Measurements from ENCODE around the gene FAM240B. TPM values are rescaled to one million over a fixed set of nuclear protein-coding genes. Genes with fewer than 3 reads are reported as not detected.

Gene FAM240B
- total and polyA plus RNA-seq, 4 donors = not detected

- Histone ChIP-seq H3K27me3 (ENCODE audit: control insufficient read depth in 4 of 4, insufficient read depth in 4 of 4, low read length in 3 of 4) (peaks cover 0 to 2% (median 0%) of the 10 kb centered on the region in 4 donors), H3K9ac (ENCODE audit: low read depth in 1 of 2, low read length in 2 of 2) (no peak overlapping the region), H3K4me3 (ENCODE audit: low read depth in 1 of 3, low read length in 3 of 3) (no peak overlapping the region), H3K27ac (ENCODE audit: low read depth in 1 of 2, low read length in 2 of 2) (no peak overlapping the region), H3K4me1 (ENCODE audit: control insufficient read depth in 4 of 4, insufficient read depth in 4 of 4, low read length in 3 of 4) (no peaks in the 10 kb centered on the region), H3K36me3 (ENCODE audit: control insufficient read depth in 4 of 4, insufficient read depth in 3 of 4, low read depth in 1 of 4, low read length in 3 of 4) (no peaks in the 10 kb centered on the region), H3K9me3 (ENCODE audit: control insufficient read depth in 4 of 4, low read length in 3 of 4) (no peaks in the 10 kb centered on the region)
- TF ChIP-seq SP1 (IDR thresholded peaks at IDR 0.05) (no peak), ATF3 (IDR thresholded peaks at IDR 0.05) (no peak), HNF4A (conservative IDR thresholded peaks at IDR 0.05) (no peak), EGR1 (IDR thresholded peaks at IDR 0.05; ENCODE audit: low read depth in 2 of 2) (no peak)
- TF ChIP-seq, protein P1, sequence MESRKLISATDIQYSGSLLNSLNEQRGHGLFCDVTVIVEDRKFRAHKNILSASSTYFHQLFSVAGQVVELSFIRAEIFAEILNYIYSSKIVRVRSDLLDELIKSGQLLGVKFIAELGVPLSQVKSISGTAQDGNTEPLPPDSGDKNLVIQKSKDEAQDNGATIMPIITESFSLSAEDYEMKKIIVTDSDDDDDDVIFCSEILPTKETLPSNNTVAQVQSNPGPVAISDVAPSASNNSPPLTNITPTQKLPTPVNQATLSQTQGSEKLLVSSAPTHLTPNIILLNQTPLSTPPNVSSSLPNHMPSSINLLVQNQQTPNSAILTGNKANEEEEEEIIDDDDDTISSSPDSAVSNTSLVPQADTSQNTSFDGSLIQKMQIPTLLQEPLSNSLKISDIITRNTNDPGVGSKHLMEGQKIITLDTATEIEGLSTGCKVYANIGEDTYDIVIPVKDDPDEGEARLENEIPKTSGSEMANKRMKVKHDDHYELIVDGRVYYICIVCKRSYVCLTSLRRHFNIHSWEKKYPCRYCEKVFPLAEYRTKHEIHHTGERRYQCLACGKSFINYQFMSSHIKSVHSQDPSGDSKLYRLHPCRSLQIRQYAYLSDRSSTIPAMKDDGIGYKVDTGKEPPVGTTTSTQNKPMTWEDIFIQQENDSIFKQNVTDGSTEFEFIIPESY (IDR thresholded peaks at IDR 0.05) = no peak
- 40% methylated on average over 3 of the region's 3 CpGs for WGBS
- DNase-seq (ENCODE audit: low spot score) = no peak
These were observed 41.4 kb upstream of the FAM240B start for GRCh38 chr9:38761339-38761738.

GRCh38 chr9:38756702-38757101, 36.8 kb upstream of the FAM240B start:
- Histone ChIP-seq H3K4me1 (ENCODE audit: control insufficient read depth in 4 of 4, insufficient read depth in 4 of 4, low read length in 3 of 4) (no peaks in the 10 kb centered on the region), H3K27me3 (ENCODE audit: control insufficient read depth in 4 of 4, insufficient read depth in 4 of 4, low read length in 3 of 4) (peaks cover 0 to 3% (median 0%) of the 10 kb centered on the region in 4 donors), H3K36me3 (ENCODE audit: control insufficient read depth in 4 of 4, insufficient read depth in 3 of 4, low read depth in 1 of 4, low read length in 3 of 4) (no peaks in the 10 kb centered on the region), H3K9ac (ENCODE audit: low read depth in 1 of 2, low read length in 2 of 2) (no peak overlapping the region), H3K4me3 (ENCODE audit: low read depth in 1 of 3, low read length in 3 of 3) (no peak overlapping the region), H3K27ac (ENCODE audit: low read depth in 1 of 2, low read length in 2 of 2) (no peak overlapping the region), H3K9me3 (ENCODE audit: control insufficient read depth in 4 of 4, low read length in 3 of 4) (no peaks in the 10 kb centered on the region)
- DNase-seq (ENCODE audit: low spot score) = no peak
- 59% methylated on average over 1 of the region's 1 CpG for WGBS
- no peak for TF ChIP-seq ATF3 (IDR thresholded peaks at IDR 0.05)
- TF ChIP-seq, protein P1 (IDR thresholded peaks at IDR 0.05) = no peak
- TF ChIP-seq REST (IDR thresholded peaks at IDR 0.05) = no peak
- no peak for TF ChIP-seq JUND (IDR thresholded peaks at IDR 0.05)
- TF ChIP-seq RXRA (IDR thresholded peaks at IDR 0.05) = no peak
- TF ChIP-seq FOXA2 (IDR thresholded peaks at IDR 0.05) = no peak
- no peak for TF ChIP-seq YY1 (IDR thresholded peaks at IDR 0.05)
- no peak for TF ChIP-seq SP1 (IDR thresholded peaks at IDR 0.05)
- TF ChIP-seq HNF4A (conservative IDR thresholded peaks at IDR 0.05) = no peak
- TF ChIP-seq, protein P2, sequence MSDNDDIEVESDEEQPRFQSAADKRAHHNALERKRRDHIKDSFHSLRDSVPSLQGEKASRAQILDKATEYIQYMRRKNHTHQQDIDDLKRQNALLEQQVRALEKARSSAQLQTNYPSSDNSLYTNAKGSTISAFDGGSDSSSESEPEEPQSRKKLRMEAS (IDR thresholded peaks at IDR 0.05) = no peak

Measured in liver (tissue), 9 donors.